Left lung (tissue), 10 donors: ENCODE data around the gene CALML5. TPM values are rescaled to one million over a fixed set of nuclear protein-coding genes. Genes with fewer than 3 reads are reported as not detected.
A peak's percentile ranks its signal among the peaks of the same experiment; 100 is the strongest.

Source experiments
- ATAC-seq: fragments of 200-7000 bp; cut with Tn5 transposase; one replicate; pipeline ENCODE4 v1.9.1; 2020; ENCODE audit warnings: moderate library complexity
- DNase-seq, 4 donors: peaks; one replicate each; pipeline ENCODE4 v3.0.0-alpha.2; 2013 to 2020
- H3K27ac ChIP-seq, 2 donors: fragments of 200-600 bp; sonication (generic) in 1 of 2; one replicate each; pipeline versions ENCODE4 v1.5.0 to v1.8.0; 2020 to 2021
- H3K27me3 ChIP-seq, 2 donors: fragments of 200-600 bp; sonication (generic) in 1 of 2; one replicate each; pipeline versions ENCODE4 v1.5.0 to v1.8.0; 2020 to 2021
- H3K36me3 ChIP-seq, 2 donors: fragments of 200-600 bp; sonication (generic) in 1 of 2; one replicate each; pipeline versions ENCODE4 v1.5.0 to v1.8.0; 2020 to 2021
- H3K4me1 ChIP-seq, 2 donors: fragments of 200-600 bp; one replicate each; pipeline ENCODE4 v1.8.0; 2021
- H3K4me3 ChIP-seq, 2 donors: fragments of 200-600 bp; sonication (generic) in 1 of 2; one replicate each; pipeline versions ENCODE4 v1.5.0 to v1.8.0; 2020 to 2021; ENCODE audit warnings: mild to moderate bottlenecking in 1 of 2
- H3K9me3 ChIP-seq, 2 donors: fragments of 200-600 bp; sonication (generic) in 1 of 2; one replicate each; pipeline versions ENCODE4 v1.5.0 to v1.8.0; 2020 to 2021
- intact Hi-C, 2 donors: fragments of 100-400 bp; cut with DNase I; formaldehyde crosslinking; loops; one replicate each; pipeline versions ENCODE4 v1.11.2 to v1.14.2; 2022
- polyA plus RNA-seq, 6 donors: library from polyadenylated mRNA; unstranded; fragments of 120-200 nt; gene quantifications; one replicate each; pipeline ENCODE4 v1.2.1, GENCODE V29; 2013; ENCODE audit not compliant: insufficient read length in 6 of 6
- total RNA-seq, 2 donors: library from RNA; stranded (reverse); fragmentation: NEBNext Ultra II Directional; extraction: Animal tissue kit (Norgen Biotek cat#: 25700); gene quantifications; one replicate each; pipeline ENCODE4 v1.2.1, GENCODE V29; 2021
- TF ChIP-seq, protein P1 (sequence below), 2 donors: fragments of 200-600 bp; sonication (generic) in 1 of 2; IDR thresholded peaks; one replicate each; pipeline versions ENCODE4 v1.5.0 to v1.8.0; 2021; ENCODE audit warnings: antibody characterized with exemption in 2 of 2
- donor health status: DM: no; HTN: yes; CAD: no.
- donor health status: DM: no; HTN: no; CAD: no.

The CALML5 gene
- total and polyA plus RNA-seq, 8 donors = not detected

DNA sequence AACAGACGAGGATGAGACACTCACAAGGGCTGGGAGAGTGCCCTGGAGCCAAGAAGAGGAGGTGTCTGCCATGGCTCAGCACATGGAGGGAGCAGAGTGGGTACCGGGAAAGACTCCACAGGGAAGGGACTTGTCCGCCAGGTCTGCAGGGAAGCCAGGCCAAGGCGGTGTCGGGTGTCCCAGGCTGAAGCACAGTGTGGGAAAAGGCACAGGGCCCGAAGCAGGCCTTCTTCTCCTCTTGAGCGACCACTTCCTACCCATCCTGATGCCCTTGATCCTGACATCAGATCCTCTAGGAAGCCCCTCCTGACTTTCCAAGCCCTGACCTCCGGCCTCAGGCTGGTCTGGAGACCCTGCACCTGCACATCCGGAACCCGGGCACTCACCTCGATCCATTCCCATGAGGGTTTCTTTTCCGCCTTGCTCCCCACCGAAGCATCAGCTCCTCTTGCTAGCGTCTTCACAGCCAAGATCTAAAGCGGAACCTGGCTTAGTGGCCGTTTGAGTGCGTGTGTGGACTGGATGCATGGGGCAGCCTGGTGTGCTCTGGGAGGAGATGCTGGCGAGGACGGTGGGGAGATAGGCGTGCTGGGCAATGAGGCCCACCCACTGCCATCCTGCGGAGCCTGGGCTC lies 33.8 kb upstream of the CALML5 start:
- peak in 1 of 4 donors; percentile 29 for DNase-seq
- H3K36me3 ChIP-seq = no peaks in the 10 kb centered on the region
- no peaks in the 10 kb centered on the region for H3K27me3 ChIP-seq
- H3K27ac ChIP-seq = no peak overlapping the region
- H3K4me1 ChIP-seq = peaks cover 0 to 6% of the 10 kb centered on the region in 2 donors
- H3K4me3 ChIP-seq = no peak overlapping the region
- H3K9me3 ChIP-seq = no peaks in the 10 kb centered on the region
- TF ChIP-seq, protein P1, sequence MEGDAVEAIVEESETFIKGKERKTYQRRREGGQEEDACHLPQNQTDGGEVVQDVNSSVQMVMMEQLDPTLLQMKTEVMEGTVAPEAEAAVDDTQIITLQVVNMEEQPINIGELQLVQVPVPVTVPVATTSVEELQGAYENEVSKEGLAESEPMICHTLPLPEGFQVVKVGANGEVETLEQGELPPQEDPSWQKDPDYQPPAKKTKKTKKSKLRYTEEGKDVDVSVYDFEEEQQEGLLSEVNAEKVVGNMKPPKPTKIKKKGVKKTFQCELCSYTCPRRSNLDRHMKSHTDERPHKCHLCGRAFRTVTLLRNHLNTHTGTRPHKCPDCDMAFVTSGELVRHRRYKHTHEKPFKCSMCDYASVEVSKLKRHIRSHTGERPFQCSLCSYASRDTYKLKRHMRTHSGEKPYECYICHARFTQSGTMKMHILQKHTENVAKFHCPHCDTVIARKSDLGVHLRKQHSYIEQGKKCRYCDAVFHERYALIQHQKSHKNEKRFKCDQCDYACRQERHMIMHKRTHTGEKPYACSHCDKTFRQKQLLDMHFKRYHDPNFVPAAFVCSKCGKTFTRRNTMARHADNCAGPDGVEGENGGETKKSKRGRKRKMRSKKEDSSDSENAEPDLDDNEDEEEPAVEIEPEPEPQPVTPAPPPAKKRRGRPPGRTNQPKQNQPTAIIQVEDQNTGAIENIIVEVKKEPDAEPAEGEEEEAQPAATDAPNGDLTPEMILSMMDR (IDR thresholded peaks at IDR 0.05) = no peak
- intact Hi-C loops = no loop called here
- ATAC-seq = no peak

- Histone ChIP-seq H3K9me3 (no peaks in the 10 kb centered on the region), H3K4me1 (peaks cover 0 to 6% of the 10 kb centered on the region in 2 donors), H3K36me3 (no peaks in the 10 kb centered on the region), H3K4me3 (no peak overlapping the region), H3K27ac (no peak overlapping the region), H3K27me3 (no peaks in the 10 kb centered on the region)
- ATAC-seq (no peak), DNase-seq (peak in 1 of 4 donors; percentile 19)
- TF ChIP-seq, protein P1 (IDR thresholded peaks at IDR 0.05) = no peak
- intact Hi-C loops = no loop called here
Measured at GRCh38 chr10:5532618-5533097, 33.3 kb upstream of the CALML5 start.

DNA sequence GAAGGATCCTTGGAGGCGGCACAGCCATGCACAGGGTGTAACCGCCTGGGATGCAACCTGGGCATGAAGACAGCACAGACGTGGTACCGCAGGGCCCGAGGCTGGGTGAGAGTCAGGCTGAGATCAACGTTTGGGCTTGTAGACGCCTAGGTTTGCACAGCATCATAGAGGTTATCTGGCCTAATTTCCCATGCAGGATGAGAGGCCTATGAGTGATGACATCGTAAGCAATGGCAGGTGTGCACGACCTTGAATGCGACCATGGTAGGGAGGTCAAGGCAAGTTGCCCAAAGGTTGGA lies 32.9 kb upstream of the CALML5 start:
- peak in 1 of 4 donors; percentile 18 for DNase-seq
- Histone ChIP-seq H3K9me3 (no peaks in the 10 kb centered on the region), H3K4me3 (no peak overlapping the region), H3K4me1 (peaks cover 0 to 6% of the 10 kb centered on the region in 2 donors), H3K36me3 (no peaks in the 10 kb centered on the region), H3K27me3 (no peaks in the 10 kb centered on the region), H3K27ac (no peak overlapping the region)
- ATAC-seq = no peak
- intact Hi-C loops = no loop called here
- TF ChIP-seq, protein P1 (IDR thresholded peaks at IDR 0.05) = no peak

- Histone ChIP-seq H3K27ac (no peak overlapping the region), H3K9me3 (no peaks in the 10 kb centered on the region), H3K27me3 (no peaks in the 10 kb centered on the region), H3K4me1 (peaks cover 0 to 6% of the 10 kb centered on the region in 2 donors), H3K4me3 (no peak overlapping the region), H3K36me3 (no peaks in the 10 kb centered on the region)
- ATAC-seq = no peak
- intact Hi-C loops = no loop called here
- DNase-seq = peak in 1 of 4 donors; percentile 8
- TF ChIP-seq, protein P1 (IDR thresholded peaks at IDR 0.05) = no peak
Measured at GRCh38 chr10:5531558-5532306, 32.4 kb upstream of the CALML5 start.

DNA sequence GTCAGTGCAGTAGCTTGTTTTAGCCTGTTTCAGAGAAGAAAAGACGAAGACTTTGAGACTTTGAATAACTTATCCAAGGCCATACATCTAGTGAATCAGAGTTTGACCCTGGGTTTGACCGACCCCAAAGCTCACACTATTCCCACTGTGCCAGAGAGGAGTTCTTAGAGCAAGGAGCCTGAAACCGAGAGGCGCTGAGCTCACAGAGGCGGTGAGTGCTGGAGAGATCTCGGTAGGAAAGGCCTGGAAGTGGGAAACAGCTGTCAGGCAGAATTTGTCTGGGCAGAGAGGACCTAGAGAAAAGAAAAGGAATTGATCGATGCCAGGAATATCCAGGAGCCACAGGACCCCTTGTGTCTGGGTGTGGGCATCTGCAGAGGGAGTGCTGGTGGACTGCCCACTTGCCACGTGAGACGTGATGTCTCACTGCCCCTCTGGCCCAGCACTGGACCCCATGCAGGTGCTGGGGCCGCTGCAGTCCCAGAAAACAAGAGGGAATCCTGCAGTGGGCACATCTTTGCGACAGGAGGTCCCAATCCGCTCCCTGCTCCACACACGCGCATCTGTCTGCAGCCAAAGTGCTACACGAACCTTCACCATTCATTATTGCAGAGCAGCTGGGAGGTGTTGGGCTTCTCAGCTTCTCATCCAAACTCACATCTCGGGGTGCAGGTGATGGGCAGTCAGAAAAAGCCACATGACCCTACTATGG lies 31.6 kb upstream of the CALML5 start:
- DNase-seq = peak in 1 of 4 donors; percentile 16
- H3K36me3 ChIP-seq = no peaks in the 10 kb centered on the region
- intact Hi-C loops = no loop called here
- peaks cover 0 to 6% of the 10 kb centered on the region in 2 donors for H3K4me1 ChIP-seq
- TF ChIP-seq, protein P1 (IDR thresholded peaks at IDR 0.05) = no peak
- H3K27me3 ChIP-seq = no peaks in the 10 kb centered on the region
- ATAC-seq = no peak
- H3K4me3 ChIP-seq = no peak overlapping the region
- H3K27ac ChIP-seq = no peak overlapping the region
- H3K9me3 ChIP-seq = no peaks in the 10 kb centered on the region
